Ascending aorta (tissue), 2 donors: ENCODE data around the gene TECTA. TPM values are rescaled to one million over a fixed set of nuclear protein-coding genes. Genes with fewer than 3 reads are reported as not detected.
"Not testable (repeated sequence)": the region's sequence is repeated elsewhere in the genome, so short reads cannot be mapped to it uniquely, and the experiment has no call there.

Source experiments
- DNase-seq, 2 donors: peaks; one replicate each; pipeline ENCODE4 v3.0.0-alpha.2; 2019; ENCODE audit warnings: low spot score in 2 of 2
- H3K27ac ChIP-seq, 2 donors: fragments of 200-600 bp; sonication (generic); one replicate each; pipeline ENCODE4 v1.5.1; 2016 to 2017; ENCODE audit warnings: mild to moderate bottlenecking in 1 of 2
- H3K27me3 ChIP-seq: fragments of 200-600 bp; sonication (generic); one replicate; pipeline ENCODE4 v1.5.1; 2017
- H3K36me3 ChIP-seq, 2 donors: fragments of 200-600 bp; sonication (generic); one replicate each; pipeline ENCODE4 v1.5.1; 2016
- H3K4me1 ChIP-seq, 2 donors: fragments of 200-600 bp; sonication (generic); one replicate each; pipeline ENCODE4 v1.5.1; 2016 to 2017; ENCODE audit warnings: mild to moderate bottlenecking in 1 of 2
- H3K4me3 ChIP-seq, 2 donors: fragments of 200-600 bp; sonication (generic); one replicate each; pipeline ENCODE4 v1.5.1; 2016 to 2017; ENCODE audit warnings: mild to moderate bottlenecking in 1 of 2
- H3K9me3 ChIP-seq, 2 donors: fragments of 200-600 bp; sonication (generic); one replicate each; pipeline ENCODE4 v1.5.1; 2016
- intact Hi-C: fragments of 100-400 bp; cut with DNase I; formaldehyde crosslinking; loops from one replicate; pipeline ENCODE4 v1.15.1; 2023
- total RNA-seq: library from RNA; depleted of rRNA; stranded (reverse); fragments of >200 nt; gene quantifications from one replicate; pipeline ENCODE4 v1.1.0, GENCODE V29; 2016
- TF ChIP-seq, protein P1 (sequence below), 3 experiments: fragments of 200-600 bp in 2 of 3; fragments of 450-650 bp in 1 of 3; sonication (generic) in 2 of 3; IDR thresholded peaks; one replicate each; pipeline ENCODE4 v1.5.1; 2016 to 2019; ENCODE audit warnings: antibody characterized with exemption in 3 of 3, mild to moderate bottlenecking in 1 of 3, moderate library complexity in 1 of 3

Gene TECTA
- total RNA-seq, 1 donor from 2014 or later, result not detected

GRCh38 chr11:121235057-121235456 lies 134.0 kb downstream of the TECTA start:
- no peak for DNase-seq
- intact Hi-C loops, result no loop called here
- Histone ChIP-seq H3K4me3 (no peak overlapping the region), H3K36me3 (no peaks in the 10 kb centered on the region), H3K27ac (no peak overlapping the region), H3K9me3 (no peaks in the 10 kb centered on the region), H3K4me1 (no peaks in the 10 kb centered on the region), H3K27me3 (no peaks in the 10 kb centered on the region)
- TF ChIP-seq, protein P1, sequence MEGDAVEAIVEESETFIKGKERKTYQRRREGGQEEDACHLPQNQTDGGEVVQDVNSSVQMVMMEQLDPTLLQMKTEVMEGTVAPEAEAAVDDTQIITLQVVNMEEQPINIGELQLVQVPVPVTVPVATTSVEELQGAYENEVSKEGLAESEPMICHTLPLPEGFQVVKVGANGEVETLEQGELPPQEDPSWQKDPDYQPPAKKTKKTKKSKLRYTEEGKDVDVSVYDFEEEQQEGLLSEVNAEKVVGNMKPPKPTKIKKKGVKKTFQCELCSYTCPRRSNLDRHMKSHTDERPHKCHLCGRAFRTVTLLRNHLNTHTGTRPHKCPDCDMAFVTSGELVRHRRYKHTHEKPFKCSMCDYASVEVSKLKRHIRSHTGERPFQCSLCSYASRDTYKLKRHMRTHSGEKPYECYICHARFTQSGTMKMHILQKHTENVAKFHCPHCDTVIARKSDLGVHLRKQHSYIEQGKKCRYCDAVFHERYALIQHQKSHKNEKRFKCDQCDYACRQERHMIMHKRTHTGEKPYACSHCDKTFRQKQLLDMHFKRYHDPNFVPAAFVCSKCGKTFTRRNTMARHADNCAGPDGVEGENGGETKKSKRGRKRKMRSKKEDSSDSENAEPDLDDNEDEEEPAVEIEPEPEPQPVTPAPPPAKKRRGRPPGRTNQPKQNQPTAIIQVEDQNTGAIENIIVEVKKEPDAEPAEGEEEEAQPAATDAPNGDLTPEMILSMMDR (IDR thresholded peaks at IDR 0.05), result no peak

DNA sequence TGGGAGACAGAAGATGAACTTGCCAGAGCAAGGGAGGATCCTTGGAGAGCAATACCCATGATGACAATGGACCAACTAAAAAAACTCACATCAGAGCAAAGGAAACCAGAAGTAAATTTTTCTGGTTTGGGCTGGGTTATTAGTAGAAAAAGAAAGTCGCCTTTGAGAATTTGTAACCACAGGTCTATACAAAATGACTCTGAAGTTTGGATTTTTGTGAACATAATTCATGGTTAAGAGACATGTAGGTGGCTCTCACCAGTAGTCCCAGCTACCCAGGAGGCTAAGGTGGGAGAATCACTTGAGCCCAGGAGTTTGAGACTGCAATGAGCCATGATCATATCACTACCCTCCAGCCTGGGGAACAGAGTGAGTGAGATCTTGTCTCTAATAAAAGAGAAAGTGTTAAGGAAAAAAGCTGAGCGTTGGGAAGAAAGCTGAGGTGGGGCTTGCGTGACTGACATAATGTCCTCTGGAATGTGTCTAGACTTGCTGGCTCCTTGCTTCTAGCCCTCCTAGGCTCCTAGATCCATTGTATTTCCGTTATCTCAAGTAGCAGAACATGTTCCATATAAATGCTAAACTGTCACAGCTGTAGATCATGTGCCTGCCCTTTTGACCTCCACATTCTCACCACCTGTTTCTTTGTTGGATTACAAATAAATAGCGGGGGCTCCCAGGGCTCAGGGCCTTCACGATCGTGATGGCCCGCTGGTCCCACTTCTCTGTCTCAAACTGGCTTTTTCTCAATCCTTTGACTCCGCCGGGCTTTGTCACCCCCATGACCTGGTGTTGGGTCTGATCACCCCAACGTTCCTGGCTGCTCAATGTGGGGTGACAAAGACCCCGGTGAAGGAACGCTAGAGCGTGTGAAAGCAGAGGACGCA lies 135.3 kb downstream of the TECTA start:
- intact Hi-C loops, result no loop called here
- Histone ChIP-seq H3K27ac (no peak overlapping the region), H3K27me3 (no peaks in the 10 kb centered on the region), H3K4me3 (no peak overlapping the region), H3K4me1 (no peaks in the 10 kb centered on the region), H3K9me3 (no peaks in the 10 kb centered on the region), H3K36me3 (no peaks in the 10 kb centered on the region)
- TF ChIP-seq, protein P1 (IDR thresholded peaks at IDR 0.05), result no peak
- no peak for DNase-seq

GRCh38 chr11:121237247-121237646 lies 136.2 kb downstream of the TECTA start:
- intact Hi-C loops, H3K36me3 ChIP-seq, H3K4me3 ChIP-seq, H3K27me3 ChIP-seq, H3K27ac ChIP-seq, H3K4me1 ChIP-seq, H3K9me3 ChIP-seq, DNase-seq: not testable (repeated sequence)

GRCh38 chr11:121237686-121238658 lies 136.9 kb downstream of the TECTA start:
- Histone ChIP-seq H3K9me3 (no peaks in the 10 kb centered on the region), H3K4me3 (no peak overlapping the region), H3K36me3 (no peaks in the 10 kb centered on the region), H3K27me3 (no peaks in the 10 kb centered on the region), H3K4me1 (no peaks in the 10 kb centered on the region), H3K27ac (no peak overlapping the region)
- TF ChIP-seq, protein P1 (IDR thresholded peaks at IDR 0.05), result no peak
- intact Hi-C loops, result no loop called here
- no peak for DNase-seq

GRCh38 chr11:121238956-121239355 lies 137.9 kb downstream of the TECTA start:
- no peak for DNase-seq
- H3K4me3 ChIP-seq, result no peak overlapping the region
- no peaks in the 10 kb centered on the region for H3K36me3 ChIP-seq
- TF ChIP-seq, protein P1 (IDR thresholded peaks at IDR 0.05), result no peak
- H3K9me3 ChIP-seq, result no peaks in the 10 kb centered on the region
- no peaks in the 10 kb centered on the region for H3K4me1 ChIP-seq
- no peaks in the 10 kb centered on the region for H3K27me3 ChIP-seq
- intact Hi-C loops, result no loop called here
- H3K27ac ChIP-seq, result no peak overlapping the region

DNA sequence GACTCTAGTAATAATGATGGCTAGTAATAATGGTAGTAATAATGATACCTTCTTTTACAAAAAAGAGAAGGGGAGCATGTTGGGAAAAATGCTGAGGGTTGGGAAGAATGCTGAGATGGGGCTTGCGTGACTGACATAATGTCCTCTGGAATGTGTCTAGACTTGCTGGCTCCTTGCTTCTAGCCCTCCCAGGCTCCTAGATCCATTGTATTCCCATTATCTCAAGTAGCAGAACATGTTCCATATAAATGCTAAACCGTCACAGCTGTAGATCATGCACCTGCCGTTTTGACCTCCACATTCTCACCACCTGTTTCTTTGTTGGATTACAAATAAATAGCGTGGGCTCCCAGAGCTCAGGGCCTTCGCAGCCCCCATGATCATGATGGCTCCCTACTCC lies 139.0 kb downstream of the TECTA start:
- H3K36me3 ChIP-seq, H3K27me3 ChIP-seq, H3K27ac ChIP-seq, intact Hi-C loops, DNase-seq, H3K9me3 ChIP-seq, H3K4me3 ChIP-seq, H3K4me1 ChIP-seq: not testable (repeated sequence)
